ENCODE measurements around the gene MEIS1. TPM values are rescaled to one million over a fixed set of nuclear protein-coding genes. Genes with fewer than 3 reads are reported as not detected.

Gene MEIS1
- total RNA-seq, 1 donor from 2014 or later, result not detected

DNA sequence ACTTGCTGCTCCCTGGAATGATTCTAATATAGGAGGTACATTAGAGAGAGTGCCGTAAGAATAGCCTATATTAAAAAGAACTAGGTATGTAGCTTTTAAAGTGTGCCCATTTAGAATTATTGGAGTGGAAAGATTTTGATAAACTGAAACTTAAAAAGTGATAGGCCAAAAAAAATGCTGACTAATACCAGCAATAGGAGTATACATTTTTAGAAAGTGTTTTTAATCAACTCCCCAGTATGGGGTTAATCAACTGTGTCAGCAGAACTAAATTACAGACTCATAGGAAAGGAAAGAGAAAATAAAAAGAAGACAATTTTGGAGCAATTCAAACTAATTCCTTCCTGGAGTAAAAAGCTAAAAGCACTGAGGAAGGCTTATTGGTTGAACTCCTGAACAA, 13.3 kb upstream of the MEIS1 start:
- ATAC-seq (ENCODE audit: low read depth) (no peak), DNase-seq (no peak)
- TF ChIP-seq, protein P1, sequence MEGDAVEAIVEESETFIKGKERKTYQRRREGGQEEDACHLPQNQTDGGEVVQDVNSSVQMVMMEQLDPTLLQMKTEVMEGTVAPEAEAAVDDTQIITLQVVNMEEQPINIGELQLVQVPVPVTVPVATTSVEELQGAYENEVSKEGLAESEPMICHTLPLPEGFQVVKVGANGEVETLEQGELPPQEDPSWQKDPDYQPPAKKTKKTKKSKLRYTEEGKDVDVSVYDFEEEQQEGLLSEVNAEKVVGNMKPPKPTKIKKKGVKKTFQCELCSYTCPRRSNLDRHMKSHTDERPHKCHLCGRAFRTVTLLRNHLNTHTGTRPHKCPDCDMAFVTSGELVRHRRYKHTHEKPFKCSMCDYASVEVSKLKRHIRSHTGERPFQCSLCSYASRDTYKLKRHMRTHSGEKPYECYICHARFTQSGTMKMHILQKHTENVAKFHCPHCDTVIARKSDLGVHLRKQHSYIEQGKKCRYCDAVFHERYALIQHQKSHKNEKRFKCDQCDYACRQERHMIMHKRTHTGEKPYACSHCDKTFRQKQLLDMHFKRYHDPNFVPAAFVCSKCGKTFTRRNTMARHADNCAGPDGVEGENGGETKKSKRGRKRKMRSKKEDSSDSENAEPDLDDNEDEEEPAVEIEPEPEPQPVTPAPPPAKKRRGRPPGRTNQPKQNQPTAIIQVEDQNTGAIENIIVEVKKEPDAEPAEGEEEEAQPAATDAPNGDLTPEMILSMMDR (IDR thresholded peaks at IDR 0.05), result no peak
- Mint-ChIP-seq H3K9me3 (no peaks in the 10 kb centered on the region), H3K27me3 (peaks cover 22% of the 10 kb centered on the region), H3K4me1 (no peaks in the 10 kb centered on the region), H3K4me3 (no peak overlapping the region), H3K36me3 (ENCODE audit: low read depth) (no peaks in the 10 kb centered on the region), H3K27ac (no peak overlapping the region)
- CTCF ChIA-PET, result no interaction called here
- intact Hi-C loops (cut with micrococcal nuclease), result no loop called here
- POLR2A ChIA-PET, result no interaction called here

DNA sequence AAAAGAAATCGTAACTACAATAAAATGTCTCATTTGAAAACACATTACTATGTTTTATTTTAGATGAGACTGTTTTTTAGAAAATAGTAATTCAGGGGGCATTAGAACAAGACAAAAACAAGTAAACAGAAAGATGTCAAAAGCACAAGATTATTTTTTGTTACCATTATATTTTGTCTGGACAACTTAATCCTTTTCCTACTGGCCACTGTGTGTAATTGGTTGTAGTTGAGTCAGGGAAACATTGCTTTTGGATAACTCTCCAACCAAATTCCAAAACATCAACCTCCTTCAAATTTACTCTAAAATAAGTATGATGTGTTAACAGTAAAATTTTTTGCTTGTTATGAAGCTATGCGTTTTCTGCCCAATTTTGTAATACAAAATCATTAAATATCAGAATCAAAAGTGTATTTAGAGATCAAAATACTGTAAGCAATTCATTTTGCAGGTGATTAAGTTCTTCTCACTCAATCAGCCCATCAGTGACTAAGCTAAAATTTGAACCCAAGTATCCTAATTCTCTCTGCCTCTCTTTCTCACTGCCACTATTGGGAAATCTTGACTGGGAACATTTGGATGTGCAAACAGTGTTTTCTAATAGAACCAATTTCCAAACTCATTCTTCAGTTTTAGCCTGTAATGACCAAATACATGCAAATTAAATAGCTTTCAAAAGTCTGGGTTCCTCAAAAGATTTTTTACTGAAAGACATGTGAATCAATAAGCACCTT, 11.4 kb upstream of the MEIS1 start:
- H3K4me1 Mint-ChIP-seq, result no peaks in the 10 kb centered on the region
- no peaks in the 10 kb centered on the region for H3K36me3 Mint-ChIP-seq (ENCODE audit: low read depth)
- no peak overlapping the region for H3K27ac Mint-ChIP-seq
- ChIA-PET POLR2A (no interaction called here), CTCF (no interaction called here)
- DNase-seq (no peak), ATAC-seq (ENCODE audit: low read depth) (no peak)
- H3K4me3 Mint-ChIP-seq, result no peak overlapping the region
- H3K27me3 Mint-ChIP-seq, result peaks cover 34% of the 10 kb centered on the region
- TF ChIP-seq, protein P1 (IDR thresholded peaks at IDR 0.05), result no peak
- intact Hi-C loops (cut with micrococcal nuclease), result no loop called here
- H3K9me3 Mint-ChIP-seq, result no peaks in the 10 kb centered on the region

DNA sequence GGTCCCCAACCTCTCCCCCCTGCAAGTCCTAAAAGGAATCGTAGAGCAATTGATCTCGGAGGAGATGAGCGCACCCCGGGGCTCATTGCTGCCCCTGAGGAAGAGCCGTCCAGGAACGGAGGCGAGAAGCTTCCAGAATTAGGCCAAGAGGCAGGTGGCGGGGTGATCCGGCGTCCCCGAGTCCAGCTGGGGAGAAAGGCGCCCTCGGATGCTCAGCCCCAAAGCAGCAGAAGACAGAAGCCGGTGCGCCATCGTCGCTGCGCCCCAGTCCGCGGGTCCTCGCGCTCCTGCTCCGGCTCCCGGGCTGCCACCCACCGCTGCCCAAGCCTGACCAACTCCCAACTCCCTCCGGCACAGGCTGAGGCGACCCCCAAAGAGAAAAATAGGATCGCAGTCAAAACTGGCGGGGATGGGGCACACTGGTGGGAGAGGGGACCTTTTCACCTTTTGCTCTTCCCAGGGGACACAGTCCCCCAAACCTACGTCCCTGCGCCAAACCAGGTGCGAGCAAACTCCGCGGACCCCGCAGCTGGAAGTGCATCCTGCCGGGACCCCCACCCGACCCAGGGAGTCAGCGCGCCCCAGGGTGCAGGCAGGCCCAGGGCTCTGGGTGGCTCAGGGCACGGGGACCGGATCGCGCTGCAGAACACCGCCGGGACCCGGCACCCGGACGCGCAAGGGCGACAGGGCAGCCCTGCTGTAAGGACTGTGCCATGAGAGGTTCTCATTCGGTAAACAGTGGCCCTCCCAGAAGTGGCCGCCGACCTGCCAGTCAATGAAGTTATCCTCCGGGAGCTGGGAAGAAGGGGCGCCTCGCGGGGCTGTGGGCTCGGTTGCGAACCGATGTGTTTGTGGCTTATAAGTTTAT, 8.4 kb upstream of the MEIS1 start:
- no peaks in the 10 kb centered on the region for H3K9me3 Mint-ChIP-seq
- no peak overlapping the region for H3K4me3 Mint-ChIP-seq
- peaks cover 50% of the 10 kb centered on the region for H3K27me3 Mint-ChIP-seq
- intact Hi-C loops (cut with micrococcal nuclease), result loop anchor here (5.0 kb wide), 1 partner anchor 784 kb away; no protein-coding TSS in a partner anchor
- TF ChIP-seq, protein P1 (IDR thresholded peaks at IDR 0.05), result no peak
- ATAC-seq (ENCODE audit: low read depth) (no peak), DNase-seq (no peak)
- H3K36me3 Mint-ChIP-seq (ENCODE audit: low read depth), result no peaks in the 10 kb centered on the region
- no peak overlapping the region for H3K27ac Mint-ChIP-seq
- CTCF ChIA-PET, result no interaction called here
- POLR2A ChIA-PET, result no interaction called here
- H3K4me1 Mint-ChIP-seq, result no peaks in the 10 kb centered on the region

DNA sequence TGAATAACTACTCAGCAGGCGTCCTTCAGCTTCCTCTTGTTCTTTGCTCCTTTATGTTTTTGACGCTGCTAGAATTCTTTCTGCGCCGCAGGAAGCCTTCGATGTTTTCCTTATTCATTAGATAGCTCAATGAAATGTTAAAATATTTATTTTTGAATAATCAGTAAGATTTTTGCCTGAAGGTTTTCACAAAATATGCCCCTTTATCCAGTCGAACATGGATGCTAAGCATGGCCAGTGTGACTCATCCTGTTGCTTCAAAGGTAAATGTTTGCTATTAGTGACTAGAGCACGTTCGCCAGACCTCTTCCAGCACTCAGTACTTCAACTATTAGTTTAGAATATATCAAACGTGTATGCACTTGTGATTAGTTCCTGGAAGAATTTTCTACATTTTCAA, 7.6 kb upstream of the MEIS1 start:
- H3K9me3 Mint-ChIP-seq, result no peaks in the 10 kb centered on the region
- ChIA-PET CTCF (no interaction called here), POLR2A (no interaction called here)
- no peak for ATAC-seq (ENCODE audit: low read depth)
- no peak overlapping the region for H3K4me3 Mint-ChIP-seq
- TF ChIP-seq, protein P1 (IDR thresholded peaks at IDR 0.05), result no peak
- DNase-seq, result no peak
- no peaks in the 10 kb centered on the region for H3K36me3 Mint-ChIP-seq (ENCODE audit: low read depth)
- peaks cover 4% of the 10 kb centered on the region for H3K4me1 Mint-ChIP-seq
- peaks cover 54% of the 10 kb centered on the region for H3K27me3 Mint-ChIP-seq
- intact Hi-C loops (cut with micrococcal nuclease), result loop anchor here (5.0 kb wide), 1 partner anchor 785 kb away; no protein-coding TSS in a partner anchor
- H3K27ac Mint-ChIP-seq, result no peak overlapping the region

DNA sequence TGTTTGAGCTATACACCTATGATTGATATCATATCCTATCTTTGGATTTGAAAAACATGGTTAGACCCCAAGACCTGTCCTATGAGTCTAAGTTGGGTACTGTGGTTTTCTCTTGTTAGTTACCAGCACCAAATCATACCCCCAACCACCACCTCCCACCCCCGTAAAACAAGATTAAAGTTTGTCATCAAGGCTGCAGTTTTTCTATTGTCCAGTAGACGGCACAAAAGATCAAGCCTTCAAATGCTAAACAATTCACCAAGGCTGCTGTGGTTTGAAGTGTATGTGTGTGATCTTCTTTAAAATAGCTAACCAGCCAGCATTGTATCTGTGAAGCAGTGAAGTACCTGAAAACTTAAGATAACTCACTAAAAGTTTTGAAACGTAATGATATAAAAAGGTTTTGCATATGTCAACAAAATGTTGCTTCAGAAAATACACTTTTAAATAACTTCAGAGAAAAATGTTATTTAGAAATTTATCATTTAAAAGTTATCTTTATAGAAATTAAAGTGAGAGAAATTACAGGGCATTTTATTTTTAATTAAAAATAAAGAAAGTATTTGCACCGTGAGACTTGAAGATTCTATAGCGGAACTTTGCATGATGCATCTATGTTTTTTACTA, 5.8 kb upstream of the MEIS1 start:
- peaks cover 20% of the 10 kb centered on the region for H3K4me1 Mint-ChIP-seq
- H3K27ac Mint-ChIP-seq, result no peak overlapping the region

More for the DNA sequence above, 5.8 kb upstream of the MEIS1 start:
- CTCF ChIA-PET, result interaction anchor here (0.7 to 1.1 kb wide), 3 partner anchors 788 to 1602 kb away, joined by 3 to 4 read pairs (median 3); no protein-coding TSS in a partner anchor
- Mint-ChIP-seq H3K4me3 (no peak overlapping the region), H3K27me3 (peaks cover 65% of the 10 kb centered on the region), H3K9me3 (no peaks in the 10 kb centered on the region), H3K36me3 (ENCODE audit: low read depth) (no peaks in the 10 kb centered on the region)
- intact Hi-C loops (cut with micrococcal nuclease), result loop anchor here (1.0 to 5.0 kb wide), 3 partner anchors 787 to 1417 kb away; no protein-coding TSS in a partner anchor
- DNase-seq (no peak), ATAC-seq (ENCODE audit: low read depth) (no peak)
- TF ChIP-seq, protein P1 (IDR thresholded peaks at IDR 0.05), result peak; percentile 29
- POLR2A ChIA-PET, result no interaction called here
